ENCODE measurements around the gene WNT7B. TPM values are rescaled to one million over a fixed set of nuclear protein-coding genes. Genes with fewer than 3 reads are reported as not detected.

The WNT7B gene
- total and polyA plus RNA-seq, 2 of the 8 experiments (the other 6 are each of a cell fraction or from before 2014, with no cell fraction given): 0.14 to 0.24 TPM

GRCh38 chr22:45998638-45999378, 21.8 kb upstream of the WNT7B start:
- peaks cover 3% of the 10 kb centered on the region; the same call in 1 of the 2 replicates for H3K23me2 ChIP-seq (ENCODE audit: low read depth, low read length)
- DNase-seq (ENCODE audit: low read depth in 1 of 2, low spot score in 2 of 2) (no peak), FAIRE-seq (no peak)
- H3K27ac ChIP-seq (ENCODE audit: low read depth, low read length): no peak overlapping the region
- H4K20me1 ChIP-seq (replicated peaks in 1 of 2; ENCODE audit: control insufficient read depth in 1 of 2, insufficient read depth in 2 of 2, low read length in 2 of 2): peaks cover 0 to 2% of the 10 kb centered on the region in 2 experiments
- no peak overlapping the region for H2BK20ac ChIP-seq (ENCODE audit: low read length)
- H2BK15ac ChIP-seq (ENCODE audit: low read length): no peak overlapping the region
- POLR2A ChIA-PET (ENCODE audit: partially characterized antibody): no interaction called here
- no peak for TF ChIP-seq TCF12 (IDR thresholded peaks at IDR 0.05; ENCODE audit: low read depth, low read length)
- no peak for TF ChIP-seq RBBP5 (IDR thresholded peaks at IDR 0.05; ENCODE audit: borderline replicate concordance, low read depth, low read length)
- no peak for TF ChIP-seq E2F6 (IDR thresholded peaks at IDR 0.05)
- TF ChIP-seq SP2 (IDR thresholded peaks at IDR 0.05; ENCODE audit: low read length): no peak
- no peak for TF ChIP-seq BRCA1 (IDR thresholded peaks at IDR 0.05; ENCODE audit: low read depth, low read length)
- H3K9me3 ChIP-seq (ENCODE audit: insufficient read depth in 2 of 2, low read depth in 1 of 2, low read length in 1 of 2): no peaks in the 10 kb centered on the region
- CTCF ChIA-PET (ENCODE audit: partially characterized antibody): interaction anchor here (0.6 to 6.7 kb wide), 9 partner anchors 8 to 305 kb away, joined by 3 to 111 read pairs (median 4); no protein-coding TSS in a partner anchor
- H2BK12ac ChIP-seq (ENCODE audit: low read depth, low read length): 0 out of 2 replicates have a peak overlapping the region, but pooled peaks have one; percentile 27
- no peak overlapping the region for H3K4me2 ChIP-seq (ENCODE audit: insufficient read depth in 1 of 2, low read depth in 2 of 2, low read length in 2 of 2)
- H3K4ac ChIP-seq (replicated peaks; ENCODE audit: insufficient read length, low read depth, low read length): no peak overlapping the region
- H4K5ac ChIP-seq (ENCODE audit: insufficient read length, low read depth, low read length): no peak overlapping the region
- H3K79me1 ChIP-seq (ENCODE audit: low read depth, low read length): no peaks in the 10 kb centered on the region
- no peak overlapping the region for H2AFZ ChIP-seq (ENCODE audit: low read length)
- no peak overlapping the region for H2AK5ac ChIP-seq (ENCODE audit: low read depth, low read length)
- H3K4me1 ChIP-seq (replicated peaks in 1 of 4; ENCODE audit: control insufficient read depth in 3 of 4, insufficient read depth in 4 of 4, low read length in 3 of 4): peaks cover 0 to 3% (median 0%) of the 10 kb centered on the region in 4 experiments; a peak in 3 of 7 replicates
- 82% methylated on average over 13 of the region's 13 CpGs; no CpG with 5 or more reads in 1 of the 2 experiments for WGBS, 2 experiments (ENCODE audit: extremely low coverage in 1 of 2, insufficient coverage in 1 of 2, insufficient read length in 1 of 2, insufficient replicate concordance in 2 of 2, low coverage in 1 of 2, low lambda C conversion rate in 2 of 2, missing lambda C conversion rate in 1 of 2)
- H3K36me3 ChIP-seq (ENCODE audit: control insufficient read depth in 2 of 4, insufficient read depth in 4 of 4, low read length in 3 of 4): no peaks in the 10 kb centered on the region
- no peak overlapping the region for H4K91ac ChIP-seq (replicated peaks; ENCODE audit: insufficient read length, low read length)
- H2BK5ac ChIP-seq (ENCODE audit: low read depth, low read length): no peak overlapping the region
- no peak overlapping the region for H3K18ac ChIP-seq (ENCODE audit: extremely low read depth, low read length)
- H3K4me3 ChIP-seq (ENCODE audit: extremely low read depth in 1 of 4, insufficient read depth in 2 of 4, low read depth in 3 of 4, low read length in 4 of 4): no peak overlapping the region
- no peak overlapping the region for H3K56ac ChIP-seq (replicated peaks; ENCODE audit: insufficient read length, low read depth, low read length)
- H3K9ac ChIP-seq (replicated peaks in 1 of 4; ENCODE audit: extremely low read depth in 1 of 4, low read depth in 3 of 4, low read length in 3 of 4): no peak overlapping the region; a peak in 1 of 7 replicates
- no peaks in the 10 kb centered on the region for H3K79me2 ChIP-seq (ENCODE audit: control insufficient read depth in 1 of 2, insufficient read depth in 2 of 2, low read length in 2 of 2)
- H2BK120ac ChIP-seq (replicated peaks; ENCODE audit: low read depth, low read length): no peak overlapping the region
- H3K27me3 ChIP-seq (replicated peaks in 1 of 4; ENCODE audit: control insufficient read depth in 3 of 4, extremely low read depth in 1 of 4, insufficient read depth in 3 of 4, low read length in 3 of 4): no peaks in the 10 kb centered on the region; a peak in 1 of 7 replicates
- H3K23ac ChIP-seq (ENCODE audit: insufficient read length): no peak overlapping the region
- H4K8ac ChIP-seq (ENCODE audit: extremely low read depth, insufficient read depth, low read length): no peak overlapping the region; the same call in 1 of the 2 replicates
- no peak overlapping the region for H3K14ac ChIP-seq (ENCODE audit: insufficient read length)
